Keratinocyte (primary cell): ENCODE measurements around the gene STYXL1.

Experiments
- EZH2 ChIP-seq: IDR thresholded peaks from one replicate; pipeline ENCODE4 v1.6.1; 2012; ENCODE audit warnings: inconsistent platforms, mild to moderate bottlenecking, low read length, moderate library complexity
- TF ChIP-seq, protein P1 (sequence below), 3 experiments: IDR thresholded peaks in 1 of 3; conservative IDR thresholded peaks in 1 of 3; optimal IDR thresholded peaks in 1 of 3; 2 replicates in 2 of 3; 3 replicates in 1 of 3; pipeline versions ENCODE3 to v1.5.1; 2011; ENCODE audit warnings: low read length in 3 of 3, mild to moderate bottlenecking in 3 of 3, moderate library complexity in 2 of 3, control low read depth in 1 of 3, inconsistent platforms in 1 of 3; ENCODE audit not compliant: insufficient read depth in 2 of 3; ENCODE audit errors: extremely low read depth in 1 of 3

DNA sequence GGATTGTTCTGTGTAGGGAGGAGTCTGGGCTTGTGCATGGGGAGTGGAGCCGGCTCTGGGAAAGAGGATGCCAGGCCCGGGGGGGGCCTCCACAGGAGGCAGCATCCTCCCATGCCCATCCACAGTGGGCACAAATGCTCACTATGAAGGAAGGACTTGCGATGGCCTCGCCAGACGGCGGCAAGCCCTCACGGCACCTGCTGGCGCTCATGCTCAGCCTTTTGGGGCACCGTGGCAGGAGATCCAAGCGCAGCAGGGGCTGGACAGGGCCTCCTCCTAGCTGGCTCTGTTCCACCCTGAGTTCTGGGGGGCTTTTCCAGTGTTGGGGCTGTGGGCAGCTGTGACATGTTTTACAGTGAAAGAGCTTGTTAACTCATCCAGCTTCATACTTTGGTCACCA lies 15.3 kb upstream of the STYXL1 start:
- TF ChIP-seq, protein P1, sequence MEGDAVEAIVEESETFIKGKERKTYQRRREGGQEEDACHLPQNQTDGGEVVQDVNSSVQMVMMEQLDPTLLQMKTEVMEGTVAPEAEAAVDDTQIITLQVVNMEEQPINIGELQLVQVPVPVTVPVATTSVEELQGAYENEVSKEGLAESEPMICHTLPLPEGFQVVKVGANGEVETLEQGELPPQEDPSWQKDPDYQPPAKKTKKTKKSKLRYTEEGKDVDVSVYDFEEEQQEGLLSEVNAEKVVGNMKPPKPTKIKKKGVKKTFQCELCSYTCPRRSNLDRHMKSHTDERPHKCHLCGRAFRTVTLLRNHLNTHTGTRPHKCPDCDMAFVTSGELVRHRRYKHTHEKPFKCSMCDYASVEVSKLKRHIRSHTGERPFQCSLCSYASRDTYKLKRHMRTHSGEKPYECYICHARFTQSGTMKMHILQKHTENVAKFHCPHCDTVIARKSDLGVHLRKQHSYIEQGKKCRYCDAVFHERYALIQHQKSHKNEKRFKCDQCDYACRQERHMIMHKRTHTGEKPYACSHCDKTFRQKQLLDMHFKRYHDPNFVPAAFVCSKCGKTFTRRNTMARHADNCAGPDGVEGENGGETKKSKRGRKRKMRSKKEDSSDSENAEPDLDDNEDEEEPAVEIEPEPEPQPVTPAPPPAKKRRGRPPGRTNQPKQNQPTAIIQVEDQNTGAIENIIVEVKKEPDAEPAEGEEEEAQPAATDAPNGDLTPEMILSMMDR (optimal IDR thresholded peaks at IDR 0.05 in 1 of 3, IDR thresholded peaks at IDR 0.05 in 1 of 3, conservative IDR thresholded peaks at IDR 0.05 in 1 of 3; ENCODE audit: extremely low read depth in 1 of 3, insufficient read depth in 2 of 3, low read length in 3 of 3): no peak
- TF ChIP-seq EZH2: no peak
